K562 (cell line): ENCODE measurements around the gene NT5C. TPM values are rescaled to one million over a fixed set of nuclear protein-coding genes. Genes with fewer than 3 reads are reported as not detected.

Experiments used
- DPF2 ChIP-seq: fragments of 450-650 bp; IDR thresholded peaks from 2 replicates; pipeline ENCODE4 v1.6.1; 2016
- EP300 ChIP-seq: IDR thresholded peaks from 2 replicates; pipeline ENCODE4 v1.6.1; 2012; ENCODE audit warnings: low read length, improper control_type of control experiment
- ETV6 ChIP-seq, 3 experiments: fragments of 150-350 bp in 1 of 3; sonication (generic) in 1 of 3; formaldehyde crosslinking in 1 of 3; IDR thresholded peaks; 2 replicates each; pipeline versions ENCODE4 v1.6.1 to v1.8.0; 2014 to 2022; ENCODE audit warnings: borderline replicate concordance in 2 of 3, low read depth in 2 of 3, antibody characterized with exemption in 1 of 3, low read length in 1 of 3, mild to moderate bottlenecking in 1 of 3, missing genetic modification reagents in 1 of 3
- IFI16 ChIP-seq: fragments of 250-450 bp; sonication (Bioruptor Pico); IDR thresholded peaks from 2 replicates; pipeline ENCODE4 v2.1.2; 2022; ENCODE audit warnings: mild to moderate bottlenecking, inconsistent platforms
- MEIS2 ChIP-seq: fragments of 450-650 bp; IDR thresholded peaks from 2 replicates; pipeline ENCODE4 v1.6.1; 2014; ENCODE audit warnings: mild to moderate bottlenecking; ENCODE audit not compliant: partially characterized antibody
- POLR3G ChIP-seq: IDR thresholded peaks from 2 replicates; pipeline ENCODE4 v1.6.1; 2011; ENCODE audit not compliant: insufficient read length, insufficient replicate concordance; ENCODE audit errors: extremely low read depth
- TRIM28 ChIP-seq: fragments of 450-650 bp; IDR thresholded peaks from 2 replicates; pipeline ENCODE4 v1.6.1; 2017
- XRCC3 ChIP-seq: fragments of 450-650 bp; IDR thresholded peaks from 2 replicates; pipeline ENCODE4 v1.6.1; 2017; ENCODE audit warnings: mild to moderate bottlenecking, moderate library complexity
- polyA plus RNA-seq, 8 experiments: library from polyadenylated mRNA; depleted of rRNA in 4 of 8; stranded (reverse) in 5 of 8; unstranded in 3 of 8; fragments of >200 nt; fragmentation: Nextera tagmentation in 2 of 8; fragmentation: Illumina TruSeq in 1 of 8; extraction: Ambion mirVana in 2 of 8; extraction: Trizol in 1 of 8; gene quantifications; 2 replicates each; pipeline versions ENCODE4 v1.2.1 to v1.2.3, GENCODE V29; 2011 to 2014; ENCODE audit warnings: inconsistent platforms in 1 of 8, missing spikeins in 1 of 8
- total RNA-seq, 7 experiments: library from RNA; depleted of rRNA in 6 of 7; stranded (reverse); fragments of >200 nt in 6 of 7; fragmentation: Illumina TruSeq in 2 of 7; extraction: Trizol in 2 of 7; gene quantifications; 2 replicates each; pipeline versions ENCODE4 v1.2.1 to v1.2.3, GENCODE V29; 2011 to 2021; ENCODE audit warnings: low replicate concordance in 1 of 7
- TF ChIP-seq, protein P1 (sequence below): fragments of 450-650 bp; IDR thresholded peaks from 2 replicates; pipeline ENCODE4 v1.6.1; 2016; ENCODE audit warnings: mild to moderate bottlenecking, moderate library complexity
- TF ChIP-seq, protein P2 (sequence below): fragments of 250-450 bp; sonication (Bioruptor Pico); IDR thresholded peaks from 2 replicates; pipeline ENCODE4 v1.8.0; 2022; ENCODE audit warnings: inconsistent platforms, mild to moderate bottlenecking, moderate library complexity, borderline replicate concordance
- TF ChIP-seq, protein P3 (sequence below): fragments of 450-650 bp; IDR thresholded peaks from 2 replicates; pipeline ENCODE4 v1.6.1; 2016; ENCODE audit warnings: antibody characterized with exemption

Gene NT5C
- total and polyA plus RNA-seq, 9 of the 15 experiments (the other 6 are each of a cell fraction or from before 2014, with no cell fraction given) = 2.9 to 205 (median 45.0) TPM

DNA sequence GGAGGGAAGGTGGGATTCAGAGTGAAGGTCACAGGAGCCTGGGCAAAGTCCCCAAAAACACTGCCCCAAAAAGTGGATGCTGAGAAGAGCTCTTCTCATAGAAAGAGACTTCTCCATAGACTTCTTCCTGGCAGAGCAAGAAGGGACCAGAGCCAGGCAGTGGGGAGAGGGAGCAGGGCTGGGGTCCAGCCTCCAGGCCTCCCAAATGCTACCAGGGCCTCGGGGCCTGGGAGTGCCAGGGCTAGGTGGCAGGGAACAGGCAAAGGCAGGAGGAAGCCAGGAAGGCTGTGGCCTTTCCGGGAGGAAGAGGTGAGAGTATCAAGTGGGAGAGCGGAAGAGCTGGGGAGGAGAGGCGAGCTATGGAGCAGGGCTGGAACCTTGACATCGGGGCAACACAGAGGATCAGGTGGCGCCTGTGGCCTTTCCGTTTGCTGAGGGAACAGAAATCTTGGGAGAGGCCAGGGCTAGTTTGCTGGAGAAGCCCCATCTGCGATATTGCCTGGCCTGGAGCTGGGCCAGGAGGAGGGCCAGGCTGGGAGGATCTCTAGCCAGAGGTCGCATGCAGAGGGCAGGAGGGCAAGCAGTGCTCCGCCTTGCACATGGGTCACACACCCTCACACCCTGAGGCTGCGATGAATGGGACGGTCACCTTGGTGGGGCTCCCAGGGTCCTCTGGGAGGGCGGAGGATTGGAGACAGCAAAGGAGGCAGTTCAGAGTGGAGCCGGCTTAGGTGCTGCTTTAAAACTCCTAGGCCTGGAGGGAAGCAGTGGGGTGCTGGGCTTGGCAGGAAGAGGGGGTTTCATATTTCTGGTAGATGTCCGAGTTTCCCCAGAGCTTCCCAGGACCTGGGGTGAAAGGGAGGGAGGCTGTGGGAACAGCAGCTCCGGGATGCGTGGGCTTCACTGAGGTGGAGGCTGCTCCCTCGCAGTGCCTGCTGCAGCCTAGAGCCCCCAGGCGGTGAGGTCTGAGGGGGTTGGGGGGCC is 40.4 kb downstream of the NT5C start (continued):
- TF ChIP-seq, protein P1, sequence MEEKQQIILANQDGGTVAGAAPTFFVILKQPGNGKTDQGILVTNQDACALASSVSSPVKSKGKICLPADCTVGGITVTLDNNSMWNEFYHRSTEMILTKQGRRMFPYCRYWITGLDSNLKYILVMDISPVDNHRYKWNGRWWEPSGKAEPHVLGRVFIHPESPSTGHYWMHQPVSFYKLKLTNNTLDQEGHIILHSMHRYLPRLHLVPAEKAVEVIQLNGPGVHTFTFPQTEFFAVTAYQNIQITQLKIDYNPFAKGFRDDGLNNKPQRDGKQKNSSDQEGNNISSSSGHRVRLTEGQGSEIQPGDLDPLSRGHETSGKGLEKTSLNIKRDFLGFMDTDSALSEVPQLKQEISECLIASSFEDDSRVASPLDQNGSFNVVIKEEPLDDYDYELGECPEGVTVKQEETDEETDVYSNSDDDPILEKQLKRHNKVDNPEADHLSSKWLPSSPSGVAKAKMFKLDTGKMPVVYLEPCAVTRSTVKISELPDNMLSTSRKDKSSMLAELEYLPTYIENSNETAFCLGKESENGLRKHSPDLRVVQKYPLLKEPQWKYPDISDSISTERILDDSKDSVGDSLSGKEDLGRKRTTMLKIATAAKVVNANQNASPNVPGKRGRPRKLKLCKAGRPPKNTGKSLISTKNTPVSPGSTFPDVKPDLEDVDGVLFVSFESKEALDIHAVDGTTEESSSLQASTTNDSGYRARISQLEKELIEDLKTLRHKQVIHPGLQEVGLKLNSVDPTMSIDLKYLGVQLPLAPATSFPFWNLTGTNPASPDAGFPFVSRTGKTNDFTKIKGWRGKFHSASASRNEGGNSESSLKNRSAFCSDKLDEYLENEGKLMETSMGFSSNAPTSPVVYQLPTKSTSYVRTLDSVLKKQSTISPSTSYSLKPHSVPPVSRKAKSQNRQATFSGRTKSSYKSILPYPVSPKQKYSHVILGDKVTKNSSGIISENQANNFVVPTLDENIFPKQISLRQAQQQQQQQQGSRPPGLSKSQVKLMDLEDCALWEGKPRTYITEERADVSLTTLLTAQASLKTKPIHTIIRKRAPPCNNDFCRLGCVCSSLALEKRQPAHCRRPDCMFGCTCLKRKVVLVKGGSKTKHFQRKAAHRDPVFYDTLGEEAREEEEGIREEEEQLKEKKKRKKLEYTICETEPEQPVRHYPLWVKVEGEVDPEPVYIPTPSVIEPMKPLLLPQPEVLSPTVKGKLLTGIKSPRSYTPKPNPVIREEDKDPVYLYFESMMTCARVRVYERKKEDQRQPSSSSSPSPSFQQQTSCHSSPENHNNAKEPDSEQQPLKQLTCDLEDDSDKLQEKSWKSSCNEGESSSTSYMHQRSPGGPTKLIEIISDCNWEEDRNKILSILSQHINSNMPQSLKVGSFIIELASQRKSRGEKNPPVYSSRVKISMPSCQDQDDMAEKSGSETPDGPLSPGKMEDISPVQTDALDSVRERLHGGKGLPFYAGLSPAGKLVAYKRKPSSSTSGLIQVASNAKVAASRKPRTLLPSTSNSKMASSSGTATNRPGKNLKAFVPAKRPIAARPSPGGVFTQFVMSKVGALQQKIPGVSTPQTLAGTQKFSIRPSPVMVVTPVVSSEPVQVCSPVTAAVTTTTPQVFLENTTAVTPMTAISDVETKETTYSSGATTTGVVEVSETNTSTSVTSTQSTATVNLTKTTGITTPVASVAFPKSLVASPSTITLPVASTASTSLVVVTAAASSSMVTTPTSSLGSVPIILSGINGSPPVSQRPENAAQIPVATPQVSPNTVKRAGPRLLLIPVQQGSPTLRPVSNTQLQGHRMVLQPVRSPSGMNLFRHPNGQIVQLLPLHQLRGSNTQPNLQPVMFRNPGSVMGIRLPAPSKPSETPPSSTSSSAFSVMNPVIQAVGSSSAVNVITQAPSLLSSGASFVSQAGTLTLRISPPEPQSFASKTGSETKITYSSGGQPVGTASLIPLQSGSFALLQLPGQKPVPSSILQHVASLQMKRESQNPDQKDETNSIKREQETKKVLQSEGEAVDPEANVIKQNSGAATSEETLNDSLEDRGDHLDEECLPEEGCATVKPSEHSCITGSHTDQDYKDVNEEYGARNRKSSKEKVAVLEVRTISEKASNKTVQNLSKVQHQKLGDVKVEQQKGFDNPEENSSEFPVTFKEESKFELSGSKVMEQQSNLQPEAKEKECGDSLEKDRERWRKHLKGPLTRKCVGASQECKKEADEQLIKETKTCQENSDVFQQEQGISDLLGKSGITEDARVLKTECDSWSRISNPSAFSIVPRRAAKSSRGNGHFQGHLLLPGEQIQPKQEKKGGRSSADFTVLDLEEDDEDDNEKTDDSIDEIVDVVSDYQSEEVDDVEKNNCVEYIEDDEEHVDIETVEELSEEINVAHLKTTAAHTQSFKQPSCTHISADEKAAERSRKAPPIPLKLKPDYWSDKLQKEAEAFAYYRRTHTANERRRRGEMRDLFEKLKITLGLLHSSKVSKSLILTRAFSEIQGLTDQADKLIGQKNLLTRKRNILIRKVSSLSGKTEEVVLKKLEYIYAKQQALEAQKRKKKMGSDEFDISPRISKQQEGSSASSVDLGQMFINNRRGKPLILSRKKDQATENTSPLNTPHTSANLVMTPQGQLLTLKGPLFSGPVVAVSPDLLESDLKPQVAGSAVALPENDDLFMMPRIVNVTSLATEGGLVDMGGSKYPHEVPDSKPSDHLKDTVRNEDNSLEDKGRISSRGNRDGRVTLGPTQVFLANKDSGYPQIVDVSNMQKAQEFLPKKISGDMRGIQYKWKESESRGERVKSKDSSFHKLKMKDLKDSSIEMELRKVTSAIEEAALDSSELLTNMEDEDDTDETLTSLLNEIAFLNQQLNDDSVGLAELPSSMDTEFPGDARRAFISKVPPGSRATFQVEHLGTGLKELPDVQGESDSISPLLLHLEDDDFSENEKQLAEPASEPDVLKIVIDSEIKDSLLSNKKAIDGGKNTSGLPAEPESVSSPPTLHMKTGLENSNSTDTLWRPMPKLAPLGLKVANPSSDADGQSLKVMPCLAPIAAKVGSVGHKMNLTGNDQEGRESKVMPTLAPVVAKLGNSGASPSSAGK = peak; percentile 65
- TF ChIP-seq IFI16 (CRISPR knock-in tag) = no peak
- no peak for TF ChIP-seq MEIS2
- no peak for TF ChIP-seq ETV6 (IDR thresholded peaks at IDR 0.05; ENCODE audit: borderline replicate concordance in 1 of 2, low read depth in 2 of 2, low read length in 1 of 2)
- TF ChIP-seq ETV6 (CRISPR knock-in tag; IDR thresholded peaks at IDR 0.05; ENCODE audit: borderline replicate concordance) = no peak
- no peak for TF ChIP-seq DPF2
- TF ChIP-seq XRCC3 = no peak
- TF ChIP-seq, protein P2, sequence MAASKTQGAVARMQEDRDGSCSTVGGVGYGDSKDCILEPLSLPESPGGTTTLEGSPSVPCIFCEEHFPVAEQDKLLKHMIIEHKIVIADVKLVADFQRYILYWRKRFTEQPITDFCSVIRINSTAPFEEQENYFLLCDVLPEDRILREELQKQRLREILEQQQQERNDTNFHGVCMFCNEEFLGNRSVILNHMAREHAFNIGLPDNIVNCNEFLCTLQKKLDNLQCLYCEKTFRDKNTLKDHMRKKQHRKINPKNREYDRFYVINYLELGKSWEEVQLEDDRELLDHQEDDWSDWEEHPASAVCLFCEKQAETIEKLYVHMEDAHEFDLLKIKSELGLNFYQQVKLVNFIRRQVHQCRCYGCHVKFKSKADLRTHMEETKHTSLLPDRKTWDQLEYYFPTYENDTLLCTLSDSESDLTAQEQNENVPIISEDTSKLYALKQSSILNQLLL (CRISPR knock-in tag) = no peak
- TF ChIP-seq, protein P3, sequence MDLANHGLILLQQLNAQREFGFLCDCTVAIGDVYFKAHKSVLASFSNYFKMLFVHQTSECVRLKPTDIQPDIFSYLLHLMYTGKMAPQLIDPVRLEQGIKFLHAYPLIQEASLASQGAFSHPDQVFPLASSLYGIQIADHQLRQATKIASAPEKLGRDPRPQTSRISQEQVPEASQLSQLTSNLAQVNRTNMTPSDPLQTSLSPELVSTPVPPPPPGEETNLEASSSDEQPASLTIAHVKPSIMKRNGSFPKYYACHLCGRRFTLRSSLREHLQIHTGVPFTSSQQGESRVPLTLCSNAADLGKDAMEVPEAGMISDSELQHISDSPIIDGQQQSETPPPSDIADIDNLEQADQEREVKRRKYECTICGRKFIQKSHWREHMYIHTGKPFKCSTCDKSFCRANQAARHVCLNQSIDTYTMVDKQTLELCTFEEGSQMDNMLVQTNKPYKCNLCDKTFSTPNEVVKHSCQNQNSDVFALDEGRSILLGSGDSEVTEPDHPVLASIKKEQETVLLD = no peak
- TF ChIP-seq POLR3G = no peak
- no peak for TF ChIP-seq EP300
- TF ChIP-seq TRIM28 = no peak
